NK-92 (cell line): Measurements from ENCODE around the gene RGS6.

Source experiments
- DNase-seq: peaks from one replicate; lab custom pipeline; 2025; ENCODE audit not compliant: unreplicated experiment; lab: John Stamatoyannopoulos, UW

RGS6 gene

GRCh38 chr14:72154645-72155378, 222.6 kb downstream of the RGS6 start:
- DNase-seq: no peak

DNA sequence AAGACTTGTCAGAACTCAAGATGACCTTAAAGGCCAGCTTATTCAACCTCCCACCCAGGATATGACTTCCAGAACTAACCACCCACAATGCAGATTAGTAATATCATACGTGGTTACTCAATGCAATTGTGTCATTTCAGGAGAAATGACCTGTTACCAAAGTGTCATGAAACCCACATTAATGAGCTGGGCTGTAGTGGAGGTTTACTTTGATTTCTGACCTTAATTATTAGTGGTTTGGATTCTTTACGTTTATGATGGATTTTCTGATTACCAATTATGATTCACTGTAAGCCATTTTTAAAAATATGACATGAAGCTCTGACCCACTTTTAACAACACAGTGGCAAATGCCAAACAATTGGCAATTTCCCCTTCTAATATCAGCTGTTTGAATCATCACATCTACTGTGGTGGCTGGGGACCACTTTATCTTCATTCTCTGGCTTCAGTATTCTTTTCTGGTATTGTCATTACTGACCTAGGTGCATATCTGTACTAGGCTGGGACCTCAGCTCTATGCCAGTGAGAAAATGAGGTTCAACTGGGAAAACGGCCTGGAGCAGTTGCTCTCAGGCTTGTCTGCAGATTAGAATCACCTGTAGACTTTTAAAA, 223.3 kb downstream of the RGS6 start:
- no peak for DNase-seq

DNA sequence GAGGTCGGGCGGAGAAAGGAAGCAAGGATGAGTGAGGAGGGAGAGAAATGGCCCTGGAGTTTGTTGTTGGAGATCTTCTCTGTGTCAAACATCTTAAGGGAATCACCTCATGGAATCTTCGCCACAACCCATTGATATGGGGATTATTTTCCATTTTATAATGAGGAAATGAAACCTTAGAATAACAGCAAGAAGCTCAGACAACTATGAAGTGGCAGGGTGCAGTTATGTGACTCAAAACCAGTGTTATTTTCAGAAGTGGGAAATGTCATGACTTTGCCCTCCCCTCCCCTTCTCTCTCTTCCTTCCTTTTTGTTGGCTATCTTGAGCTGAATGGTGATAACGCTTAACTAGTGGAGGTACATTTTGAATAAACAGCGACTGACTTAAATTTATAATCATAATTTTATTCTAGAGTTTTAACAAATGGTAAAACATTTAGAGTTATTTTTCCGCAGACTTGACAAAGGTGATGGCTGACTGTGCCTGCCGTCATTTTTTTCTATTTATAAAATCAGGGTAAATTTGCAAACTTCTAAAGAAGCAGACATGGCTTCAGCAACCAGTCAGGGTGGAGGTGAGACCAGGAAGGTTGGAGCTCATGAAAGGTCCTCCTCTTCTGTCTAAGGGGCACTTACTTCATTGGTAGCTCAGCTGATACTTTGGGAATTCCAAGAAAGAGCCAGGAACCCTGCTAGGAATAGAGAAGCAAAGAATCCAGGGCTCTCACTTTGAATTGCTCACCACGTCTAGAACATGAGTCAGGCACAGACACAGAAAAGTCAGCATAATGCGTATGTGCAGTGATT, 232.4 kb downstream of the RGS6 start:
- no peak for DNase-seq

DNA sequence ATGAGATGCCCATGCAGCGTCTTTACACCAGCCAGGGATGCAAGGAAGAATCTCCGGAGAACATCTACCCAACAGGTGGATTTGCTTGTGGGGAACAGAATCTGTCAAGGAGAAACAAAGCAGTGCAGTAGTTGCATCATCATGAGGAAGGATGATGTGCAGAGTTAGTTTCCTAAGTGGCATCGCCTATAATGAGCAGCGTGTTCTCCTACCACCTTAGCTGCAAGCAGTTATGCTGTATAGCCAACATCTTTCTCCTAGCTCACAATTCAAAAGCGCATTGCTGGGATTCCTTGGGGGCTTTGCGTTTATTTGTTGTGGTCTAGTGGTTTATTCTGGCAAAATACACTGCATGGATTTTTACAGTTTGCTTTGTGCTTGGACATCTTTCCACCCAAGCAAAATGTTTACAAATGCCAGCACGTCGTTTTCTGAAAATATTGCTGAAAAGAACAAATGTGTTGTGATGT, 233.0 kb downstream of the RGS6 start:
- DNase-seq: no peak

DNA sequence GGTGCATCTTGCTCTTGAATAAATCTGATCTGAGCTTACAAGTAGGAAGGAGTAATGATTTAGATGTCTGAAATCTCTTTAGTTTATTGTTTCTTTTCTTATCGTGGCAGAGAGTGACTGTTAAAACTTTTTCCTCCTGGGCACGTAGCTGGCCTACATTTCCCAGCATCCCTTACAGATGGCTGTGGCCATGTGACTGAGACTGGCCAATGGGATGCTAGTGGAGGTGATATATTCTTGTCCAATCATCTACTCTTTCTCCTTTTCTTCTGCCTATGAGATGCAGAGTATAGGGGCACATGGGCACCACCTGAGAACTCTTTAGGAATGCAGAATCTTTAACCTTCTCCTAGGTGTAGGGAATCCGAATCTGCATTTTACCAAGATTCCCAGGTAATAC, 237.3 kb downstream of the RGS6 start:
- DNase-seq: no peak

DNA sequence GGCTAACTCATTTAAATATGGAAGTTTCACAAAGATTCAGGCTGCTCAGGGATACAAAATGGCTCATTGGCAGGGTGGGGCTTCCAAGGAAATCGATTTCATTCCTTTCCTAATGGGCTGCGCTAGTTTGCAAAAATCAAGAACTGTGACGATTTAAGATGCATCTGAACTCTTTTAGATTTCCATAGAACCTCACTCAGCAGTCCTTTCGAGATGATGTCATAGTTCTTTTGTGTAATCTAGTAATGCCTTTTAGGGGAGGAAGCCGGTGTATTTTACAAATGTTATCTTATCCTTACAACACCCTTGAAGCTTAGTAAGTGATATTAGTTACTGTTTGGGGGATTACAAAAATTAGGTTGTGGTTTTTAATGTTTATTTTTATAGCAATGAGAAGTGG, 239.8 kb downstream of the RGS6 start:
- no peak for DNase-seq

GRCh38 chr14:72172597-72172996, 240.4 kb downstream of the RGS6 start:
- DNase-seq: no peak

- DNase-seq: no peak
Measured at GRCh38 chr14:72173038-72173720, 240.9 kb downstream of the RGS6 start.

DNA sequence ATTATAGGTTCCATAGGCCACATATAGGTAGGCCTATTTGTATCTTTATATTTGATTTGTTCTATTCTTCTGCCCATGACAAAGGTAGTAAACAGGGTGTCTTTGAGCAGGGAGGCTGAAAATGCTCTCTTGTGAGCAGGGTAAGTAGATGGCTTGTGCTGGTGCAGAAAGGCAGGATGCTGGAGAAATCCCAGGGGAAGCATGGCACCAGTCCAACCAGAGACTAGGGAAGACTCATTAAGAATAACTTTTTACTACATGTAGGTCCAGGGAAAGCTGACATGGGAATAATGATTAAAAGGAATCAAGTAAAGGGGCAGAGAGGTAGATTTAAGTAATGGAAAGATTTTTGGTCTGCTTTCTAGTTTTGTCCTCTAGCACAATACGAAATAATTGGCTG, 245.0 kb downstream of the RGS6 start:
- DNase-seq: no peak

- DNase-seq: no peak
Measured at GRCh38 chr14:72178517-72178916, 246.3 kb downstream of the RGS6 start.

GRCh38 chr14:72182708-72183432, 250.6 kb downstream of the RGS6 start:
- DNase-seq: no peak

DNA sequence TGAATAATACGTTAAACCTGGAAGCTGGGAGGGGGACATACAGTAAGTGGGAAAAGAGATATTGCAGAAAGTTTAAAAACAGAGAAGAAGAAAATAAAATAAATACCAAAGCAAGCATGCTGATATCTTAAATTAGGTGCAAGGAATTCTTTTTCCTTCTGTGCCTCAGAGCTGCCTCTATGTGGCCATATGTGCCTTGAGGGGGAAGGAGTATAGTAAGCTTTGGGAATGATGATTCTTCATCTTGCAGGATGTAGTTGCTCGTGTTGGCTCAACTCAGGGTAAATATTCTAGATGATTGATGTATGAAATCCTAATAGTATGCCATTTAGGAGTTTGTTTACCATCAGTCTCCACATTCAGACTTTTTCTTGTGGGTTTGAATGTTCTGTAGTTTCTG, 251.4 kb downstream of the RGS6 start:
- no peak for DNase-seq

DNA sequence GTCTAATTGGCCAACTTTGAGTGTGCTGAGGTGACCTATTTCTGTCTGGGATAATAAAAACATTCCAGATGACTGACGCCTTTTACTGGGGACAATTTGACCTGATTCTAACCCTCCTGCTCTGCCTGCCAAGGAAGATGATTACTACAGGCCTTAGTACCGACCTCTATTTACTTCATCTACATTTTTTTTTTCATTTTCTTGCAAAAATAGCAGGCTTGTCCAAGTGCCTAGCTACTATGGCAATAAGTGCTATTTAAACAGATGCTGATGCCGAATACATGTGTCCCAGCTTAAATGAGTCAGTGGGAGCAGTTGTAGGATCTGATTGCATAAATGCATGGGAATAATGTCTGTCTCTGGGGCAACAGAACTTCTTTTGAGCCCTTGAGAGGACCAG, 254.3 kb downstream of the RGS6 start:
- DNase-seq: no peak

DNA sequence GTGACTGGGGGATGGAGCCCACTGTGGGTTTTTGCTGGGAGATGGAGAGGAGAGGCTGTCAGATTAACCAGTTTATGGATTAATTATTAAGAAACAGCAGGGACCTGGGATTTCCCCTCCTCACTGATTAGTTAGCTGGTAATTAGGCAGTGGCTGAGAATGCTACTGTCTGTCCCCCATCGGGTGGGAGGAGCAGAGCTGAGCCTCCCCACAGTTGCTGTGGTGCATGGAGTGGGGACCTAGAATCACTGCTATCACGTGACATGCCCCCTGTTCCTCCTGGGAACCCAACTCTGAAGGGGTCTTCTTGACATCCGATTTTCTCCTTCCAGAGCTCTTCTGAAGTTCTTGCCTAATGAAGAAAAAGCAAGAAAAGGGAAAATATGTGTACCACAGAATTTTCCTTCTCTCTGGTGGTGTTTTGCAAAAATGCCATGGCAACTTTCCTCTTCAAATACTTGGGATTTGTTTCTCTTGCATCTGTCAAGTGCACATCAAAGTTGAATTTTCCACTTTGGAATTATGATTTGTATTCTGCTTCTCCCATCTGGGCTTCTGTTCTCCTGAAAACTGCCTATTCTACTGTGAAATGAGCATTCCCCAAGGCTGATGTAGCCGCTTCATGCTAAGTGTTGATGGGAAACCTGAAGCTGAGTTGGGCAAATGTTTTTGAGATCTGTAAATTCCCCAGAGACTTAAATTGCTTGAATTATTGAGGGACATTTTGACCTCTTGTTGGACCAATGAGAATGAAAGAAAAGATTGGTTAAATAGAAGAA, 264.2 kb downstream of the RGS6 start:
- DNase-seq: no peak

GRCh38 chr14:72201645-72202044, 269.4 kb downstream of the RGS6 start:
- DNase-seq: no peak

DNA sequence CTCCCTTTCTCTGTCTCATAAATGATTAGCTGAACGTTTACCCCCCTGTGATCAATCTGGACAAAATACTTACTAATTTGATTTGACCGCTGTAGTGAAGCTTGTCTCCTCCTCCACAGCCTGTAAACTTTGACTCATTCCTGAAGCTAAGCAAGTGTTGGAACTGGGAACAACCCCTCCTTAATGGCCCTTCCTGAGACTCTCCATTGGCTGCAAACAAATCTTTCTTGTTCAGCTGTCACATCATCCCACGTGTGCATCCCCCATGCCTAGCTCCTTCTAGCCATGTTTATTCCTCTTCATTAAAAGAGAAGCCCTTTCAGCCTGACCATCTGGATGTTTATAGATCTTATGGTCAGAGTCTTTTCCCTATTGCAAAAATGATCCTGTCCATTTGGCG, 281.2 kb downstream of the RGS6 start:
- no peak for DNase-seq

DNA sequence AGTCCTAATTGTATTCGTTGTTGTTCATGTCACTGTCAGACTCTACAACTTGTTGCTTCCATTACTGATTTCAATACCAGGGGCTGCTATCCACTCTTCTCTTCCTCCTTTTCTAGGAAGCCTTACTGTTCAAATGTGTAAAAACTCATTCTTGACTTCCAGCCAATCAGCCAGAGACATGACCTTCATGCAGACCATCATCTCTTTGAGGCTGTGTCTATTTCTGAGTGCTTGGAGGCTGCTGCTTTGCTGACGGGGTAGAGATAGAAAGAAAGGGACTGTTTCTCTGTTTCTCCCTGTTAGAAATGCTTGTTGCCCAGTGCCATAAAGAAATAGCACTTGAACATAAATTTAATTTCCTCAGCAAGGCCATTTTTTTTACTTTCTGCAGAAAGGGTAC, 282.9 kb downstream of the RGS6 start:
- DNase-seq: no peak

DNA sequence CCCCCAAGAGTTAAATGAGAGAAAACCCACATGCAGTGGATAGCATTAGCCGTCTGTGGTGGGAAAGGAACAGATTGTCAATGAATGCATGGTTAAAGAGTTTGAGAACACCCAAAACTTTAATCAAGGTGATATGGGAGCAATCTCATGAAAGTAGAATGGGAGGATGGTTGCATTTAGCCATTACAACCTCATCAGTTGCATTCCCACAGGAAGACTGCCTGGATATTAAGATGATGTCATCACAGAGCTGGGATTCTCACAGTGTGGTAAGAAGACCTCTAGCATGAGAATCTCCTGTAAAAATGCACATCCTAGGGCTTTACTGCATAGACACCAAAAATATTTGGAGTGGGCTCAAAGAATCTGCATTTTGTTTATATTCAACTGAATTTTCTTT, 284.9 kb downstream of the RGS6 start:
- DNase-seq: no peak

GRCh38 chr14:72222046-72222445, 289.8 kb downstream of the RGS6 start:
- DNase-seq: no peak

DNA sequence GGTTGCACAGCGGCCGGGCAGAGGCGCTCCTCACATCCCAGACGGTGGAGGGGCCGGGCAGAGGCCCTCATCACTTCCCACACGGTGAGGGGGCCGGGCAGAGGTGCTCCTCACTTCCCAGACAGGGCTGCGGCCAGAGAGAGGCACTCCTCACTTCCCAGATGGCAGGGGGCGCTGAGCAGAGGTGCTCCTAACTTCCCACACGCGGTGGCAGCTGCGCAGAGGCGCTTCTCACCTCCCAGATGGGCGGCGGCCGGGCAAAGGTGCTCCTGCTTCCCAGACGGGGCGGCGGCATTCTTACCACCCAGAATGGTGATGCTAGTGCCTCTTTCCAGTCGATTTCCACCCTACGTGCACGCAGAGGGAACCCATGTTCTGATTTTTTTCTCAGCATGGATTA, 304.4 kb downstream of the RGS6 start:
- DNase-seq: no peak
